ENCODE data around the gene CHD5.

CHD5 gene

GRCh38 chr1:6062670-6063069 lies 117.5 kb downstream of the CHD5 start:
- H2BK15ac ChIP-seq (ENCODE audit: low read depth, poor library complexity, severe bottlenecking), result no peak overlapping the region
- WGBS, result 84% methylated on average over 5 of the region's 6 CpGs
- H3K36me3 ChIP-seq (ENCODE audit: control insufficient read depth in 1 of 2, insufficient read depth in 2 of 2, low read depth in 1 of 2, low read length in 2 of 2), result no peaks in the 10 kb centered on the region
- H3K14ac ChIP-seq (ENCODE audit: low read length in 2 of 2), result no peak overlapping the region
- H3K9ac ChIP-seq (ENCODE audit: low read length), result no peak overlapping the region
- no peak overlapping the region for H2BK5ac ChIP-seq (ENCODE audit: low read depth, low read length, poor library complexity, severe bottlenecking)
- H3K4me1 ChIP-seq (ENCODE audit: control insufficient read depth, insufficient read depth, low read depth, low read length), result no peaks in the 10 kb centered on the region
- no peak overlapping the region for H3K27ac ChIP-seq (ENCODE audit: low read length, poor library complexity, severe bottlenecking)
- H3K18ac ChIP-seq (ENCODE audit: low read depth in 1 of 2, low read length in 2 of 2), result no peak overlapping the region
- no peak overlapping the region for H2AFZ ChIP-seq (ENCODE audit: low read depth, low read length)
- H4K91ac ChIP-seq (ENCODE audit: low read length), result no peak overlapping the region
- no peak overlapping the region for H3K4me3 ChIP-seq (ENCODE audit: insufficient read depth in 1 of 2, low read depth in 1 of 2, low read length in 2 of 2)
- no peak overlapping the region for H2BK120ac ChIP-seq (ENCODE audit: low read depth, low read length)
- H2BK12ac ChIP-seq (ENCODE audit: low read length in 2 of 2), result no peak overlapping the region
- DNase-seq, result no peak
- no peak overlapping the region for H4K8ac ChIP-seq (ENCODE audit: low read length)
- H3K79me1 ChIP-seq (replicated peaks; ENCODE audit: low read length, poor library complexity, severe bottlenecking), result no peaks in the 10 kb centered on the region
- no peak overlapping the region for H3K23ac ChIP-seq (ENCODE audit: low read length in 2 of 2)
- H3K4ac ChIP-seq (ENCODE audit: low read depth in 1 of 2, low read length in 2 of 2), result no peak overlapping the region
- no peak overlapping the region for H3K4me2 ChIP-seq (ENCODE audit: low read length, poor library complexity, severe bottlenecking)
- H2AK5ac ChIP-seq (ENCODE audit: low read length, severe bottlenecking), result no peak overlapping the region
- peaks cover 42 to 49% of the 10 kb centered on the region in 2 experiments for H3K27me3 ChIP-seq (ENCODE audit: control insufficient read depth in 1 of 2, insufficient read depth in 1 of 2, low read length in 2 of 2)
- no peaks in the 10 kb centered on the region for H3K9me3 ChIP-seq (ENCODE audit: control insufficient read depth, low read length)

GRCh38 chr1:6059866-6060265 lies 120.3 kb downstream of the CHD5 start:
- no peak overlapping the region for H3K27ac ChIP-seq (ENCODE audit: low read length, poor library complexity, severe bottlenecking)
- H3K14ac ChIP-seq (ENCODE audit: low read length in 2 of 2), result no peak overlapping the region
- no peak overlapping the region for H3K4ac ChIP-seq (ENCODE audit: low read depth in 1 of 2, low read length in 2 of 2)
- peaks cover 39 to 49% of the 10 kb centered on the region in 2 experiments for H3K27me3 ChIP-seq (ENCODE audit: control insufficient read depth in 1 of 2, insufficient read depth in 1 of 2, low read length in 2 of 2)
- H2BK15ac ChIP-seq (ENCODE audit: low read depth, poor library complexity, severe bottlenecking), result no peak overlapping the region
- no peak overlapping the region for H3K4me3 ChIP-seq (ENCODE audit: insufficient read depth in 1 of 2, low read depth in 1 of 2, low read length in 2 of 2)
- no peaks in the 10 kb centered on the region for H3K4me1 ChIP-seq (ENCODE audit: control insufficient read depth, insufficient read depth, low read depth, low read length)
- H2BK120ac ChIP-seq (ENCODE audit: low read depth, low read length), result no peak overlapping the region
- H3K4me2 ChIP-seq (ENCODE audit: low read length, poor library complexity, severe bottlenecking), result no peak overlapping the region
- no peaks in the 10 kb centered on the region for H3K79me1 ChIP-seq (replicated peaks; ENCODE audit: low read length, poor library complexity, severe bottlenecking)
- 83% methylated on average over 9 of the region's 9 CpGs for WGBS
- H4K91ac ChIP-seq (ENCODE audit: low read length), result no peak overlapping the region
- no peak overlapping the region for H2BK5ac ChIP-seq (ENCODE audit: low read depth, low read length, poor library complexity, severe bottlenecking)
- no peak for DNase-seq
- H3K9me3 ChIP-seq (ENCODE audit: control insufficient read depth, low read length), result no peaks in the 10 kb centered on the region
- no peak overlapping the region for H2BK12ac ChIP-seq (ENCODE audit: low read length in 2 of 2)
- no peak overlapping the region for H2AK5ac ChIP-seq (ENCODE audit: low read length, severe bottlenecking)
- H3K9ac ChIP-seq (ENCODE audit: low read length), result no peak overlapping the region
- no peak overlapping the region for H4K8ac ChIP-seq (ENCODE audit: low read length)
- H3K18ac ChIP-seq (ENCODE audit: low read depth in 1 of 2, low read length in 2 of 2), result no peak overlapping the region
- H3K23ac ChIP-seq (ENCODE audit: low read length in 2 of 2), result no peak overlapping the region
- no peaks in the 10 kb centered on the region for H3K36me3 ChIP-seq (ENCODE audit: control insufficient read depth in 1 of 2, insufficient read depth in 2 of 2, low read depth in 1 of 2, low read length in 2 of 2)
- H2AFZ ChIP-seq (ENCODE audit: low read depth, low read length), result no peak overlapping the region

GRCh38 chr1:6057170-6057845 lies 122.8 kb downstream of the CHD5 start:
- Histone ChIP-seq H2BK120ac (ENCODE audit: low read depth, low read length) (no peak overlapping the region), H2BK12ac (ENCODE audit: low read length in 2 of 2) (no peak overlapping the region), H3K36me3 (ENCODE audit: control insufficient read depth in 1 of 2, insufficient read depth in 2 of 2, low read depth in 1 of 2, low read length in 2 of 2) (no peaks in the 10 kb centered on the region), H3K23ac (ENCODE audit: low read length in 2 of 2) (no peak overlapping the region), H3K4me3 (ENCODE audit: insufficient read depth in 1 of 2, low read depth in 1 of 2, low read length in 2 of 2) (no peak overlapping the region), H3K14ac (ENCODE audit: low read length in 2 of 2) (no peak overlapping the region), H3K4ac (ENCODE audit: low read depth in 1 of 2, low read length in 2 of 2) (no peak overlapping the region), H3K27me3 (ENCODE audit: control insufficient read depth in 1 of 2, insufficient read depth in 1 of 2, low read length in 2 of 2) (peaks cover 27 to 39% of the 10 kb centered on the region in 2 experiments), H4K91ac (ENCODE audit: low read length) (no peak overlapping the region), H3K18ac (ENCODE audit: low read depth in 1 of 2, low read length in 2 of 2) (no peak overlapping the region), H3K4me1 (ENCODE audit: control insufficient read depth, insufficient read depth, low read depth, low read length) (peaks cover 1% of the 10 kb centered on the region), H3K9ac (ENCODE audit: low read length) (no peak overlapping the region), H3K79me1 (replicated peaks; ENCODE audit: low read length, poor library complexity, severe bottlenecking) (no peaks in the 10 kb centered on the region), H3K27ac (ENCODE audit: low read length, poor library complexity, severe bottlenecking) (no peak overlapping the region), H3K9me3 (ENCODE audit: control insufficient read depth, low read length) (no peaks in the 10 kb centered on the region), H3K4me2 (ENCODE audit: low read length, poor library complexity, severe bottlenecking) (no peak overlapping the region), H4K8ac (ENCODE audit: low read length) (no peak overlapping the region), H2BK5ac (ENCODE audit: low read depth, low read length, poor library complexity, severe bottlenecking) (no peak overlapping the region), H2AFZ (ENCODE audit: low read depth, low read length) (no peak overlapping the region), H2BK15ac (ENCODE audit: low read depth, poor library complexity, severe bottlenecking) (no peak overlapping the region), H2AK5ac (ENCODE audit: low read length, severe bottlenecking) (no peak overlapping the region)
- DNase-seq, result no peak
- 77% methylated on average over 9 of the region's 9 CpGs for WGBS

GRCh38 chr1:6056572-6056948 lies 123.6 kb downstream of the CHD5 start:
- no peak for DNase-seq
- Histone ChIP-seq H2AFZ (ENCODE audit: low read depth, low read length) (no peak overlapping the region), H3K9me3 (ENCODE audit: control insufficient read depth, low read length) (no peaks in the 10 kb centered on the region), H3K4ac (ENCODE audit: low read depth in 1 of 2, low read length in 2 of 2) (no peak overlapping the region), H3K9ac (ENCODE audit: low read length) (no peak overlapping the region), H3K4me3 (ENCODE audit: insufficient read depth in 1 of 2, low read depth in 1 of 2, low read length in 2 of 2) (no peak overlapping the region), H3K14ac (ENCODE audit: low read length in 2 of 2) (no peak overlapping the region), H2BK15ac (ENCODE audit: low read depth, poor library complexity, severe bottlenecking) (no peak overlapping the region), H3K18ac (ENCODE audit: low read depth in 1 of 2, low read length in 2 of 2) (no peak overlapping the region), H3K4me2 (ENCODE audit: low read length, poor library complexity, severe bottlenecking) (no peak overlapping the region), H4K91ac (ENCODE audit: low read length) (no peak overlapping the region), H3K27ac (ENCODE audit: low read length, poor library complexity, severe bottlenecking) (no peak overlapping the region), H2BK5ac (ENCODE audit: low read depth, low read length, poor library complexity, severe bottlenecking) (no peak overlapping the region), H3K23ac (ENCODE audit: low read length in 2 of 2) (no peak overlapping the region), H3K36me3 (ENCODE audit: control insufficient read depth in 1 of 2, insufficient read depth in 2 of 2, low read depth in 1 of 2, low read length in 2 of 2) (no peaks in the 10 kb centered on the region), H4K8ac (ENCODE audit: low read length) (no peak overlapping the region), H2BK120ac (ENCODE audit: low read depth, low read length) (no peak overlapping the region), H3K4me1 (ENCODE audit: control insufficient read depth, insufficient read depth, low read depth, low read length) (peaks cover 1% of the 10 kb centered on the region), H2AK5ac (ENCODE audit: low read length, severe bottlenecking) (no peak overlapping the region), H3K27me3 (ENCODE audit: control insufficient read depth in 1 of 2, insufficient read depth in 1 of 2, low read length in 2 of 2) (peaks cover 27 to 39% of the 10 kb centered on the region in 2 experiments), H3K79me1 (replicated peaks; ENCODE audit: low read length, poor library complexity, severe bottlenecking) (no peaks in the 10 kb centered on the region), H2BK12ac (ENCODE audit: low read length in 2 of 2) (no peak overlapping the region)
- 74% methylated on average over 8 of the region's 8 CpGs for whole genome bisulfite sequencing
